ENCODE results near the gene CTNND2.

- TF ChIP-seq CTCF (IDR thresholded peaks at IDR 0.05) (no peak), POLR2A (IDR thresholded peaks at IDR 0.05) (no peak)
These were observed 726.1 kb downstream of the CTNND2 start for GRCh38 chr5:11177999-11178711.
